Cerebellar nuclear complex (tissue), 1 donor: ENCODE data around the gene ZNF836.

Experiments used
- DNase-seq, 2 experiments: peaks; one replicate each; lab custom pipeline; 2025; lab: John Stamatoyannopoulos, UW

The ZNF836 gene

GRCh38 chr19:52188822-52189734, 17.7 kb upstream of the ZNF836 start:
- DNase-seq: peak in 1 of 2 experiments; percentile 50

- DNase-seq: no peak
These were observed 16.0 kb upstream of the ZNF836 start for GRCh38 chr19:52187407-52187806.

GRCh38 chr19:52176574-52176973, 5.2 kb upstream of the ZNF836 start:
- DNase-seq: no peak

- DNase-seq: no peak
These were observed 926 bp upstream of the ZNF836 start for GRCh38 chr19:52172347-52172746.

- peak in 1 of 2 experiments; percentile 24 for DNase-seq
These were observed 529 bp downstream of the ZNF836 start for GRCh38 chr19:52170863-52171320.

GRCh38 chr19:52170304-52170703, 1.1 kb downstream of the ZNF836 start:
- DNase-seq: no peak

- no peak for DNase-seq
These were observed 15.6 kb downstream of the ZNF836 start for GRCh38 chr19:52155596-52156359.

GRCh38 chr19:52148256-52148655, 23.2 kb downstream of the ZNF836 start:
- no peak for DNase-seq

GRCh38 chr19:52142001-52142595, 29.3 kb downstream of the ZNF836 start:
- no peak for DNase-seq

GRCh38 chr19:52141203-52141602, 30.2 kb downstream of the ZNF836 start:
- DNase-seq: no peak

- no peak for DNase-seq
These were observed 31.2 kb downstream of the ZNF836 start for GRCh38 chr19:52140032-52140710.

GRCh38 chr19:52139252-52140031, 32.0 kb downstream of the ZNF836 start, which contains the start of gene ZNF616:
TSS of gene ZNF616 (minus strand) at chr19:52139938. CDS start at chr19:52130512, 9,426 bp downstream.
- peak; percentile 91 to 94 for DNase-seq

- DNase-seq: no peak
These were observed 32.5 kb downstream of the ZNF836 start for GRCh38 chr19:52138983-52139251.

- peak in 1 of 2 experiments; percentile 2 for DNase-seq
These were observed 33.0 kb downstream of the ZNF836 start for GRCh38 chr19:52138278-52138982.

GRCh38 chr19:52120286-52120685, 51.1 kb downstream of the ZNF836 start:
- no peak for DNase-seq

GRCh38 chr19:52115526-52116053, 55.8 kb downstream of the ZNF836 start:
- no peak for DNase-seq

- DNase-seq: no peak
These were observed 56.7 kb downstream of the ZNF836 start for GRCh38 chr19:52114691-52115090.

GRCh38 chr19:52112624-52113023, 58.8 kb downstream of the ZNF836 start:
- no peak for DNase-seq

GRCh38 chr19:52110780-52111179, 60.6 kb downstream of the ZNF836 start:
- DNase-seq: no peak
